NCI-H748 (cell line): ENCODE data around the gene CDKL5.
A peak's percentile ranks its signal among the peaks of the same experiment; 100 is the strongest.
"Not testable (repeated sequence)": the region's sequence is repeated elsewhere in the genome, so short reads cannot be mapped to it uniquely, and the experiment has no call there.

Experiments used
- DNase-seq: peaks from one replicate; lab custom pipeline; 2025; ENCODE audit not compliant: unreplicated experiment; lab: John Stamatoyannopoulos, UW

The CDKL5 gene

DNA sequence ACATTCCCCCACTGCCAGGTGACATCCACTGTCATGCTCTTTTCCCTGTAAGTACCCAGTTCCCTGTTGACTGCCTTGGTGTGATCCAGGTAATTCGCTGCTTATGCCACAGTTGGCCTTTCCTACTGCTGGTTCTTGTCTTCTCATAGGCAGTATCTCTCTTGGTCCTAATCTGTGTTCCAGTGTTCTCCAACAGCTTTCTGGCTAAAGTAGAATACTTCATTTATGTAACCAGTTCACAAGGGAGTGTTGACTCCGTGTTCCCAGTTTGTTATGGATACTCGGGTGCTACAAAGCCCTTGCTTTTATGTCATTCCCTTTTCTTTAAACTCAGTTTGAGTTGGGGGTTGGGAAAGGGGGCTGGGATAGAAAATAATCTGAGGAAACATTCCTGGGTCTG is 148.1 kb downstream of the CDKL5 start:
- DNase-seq, result no peak

DNA sequence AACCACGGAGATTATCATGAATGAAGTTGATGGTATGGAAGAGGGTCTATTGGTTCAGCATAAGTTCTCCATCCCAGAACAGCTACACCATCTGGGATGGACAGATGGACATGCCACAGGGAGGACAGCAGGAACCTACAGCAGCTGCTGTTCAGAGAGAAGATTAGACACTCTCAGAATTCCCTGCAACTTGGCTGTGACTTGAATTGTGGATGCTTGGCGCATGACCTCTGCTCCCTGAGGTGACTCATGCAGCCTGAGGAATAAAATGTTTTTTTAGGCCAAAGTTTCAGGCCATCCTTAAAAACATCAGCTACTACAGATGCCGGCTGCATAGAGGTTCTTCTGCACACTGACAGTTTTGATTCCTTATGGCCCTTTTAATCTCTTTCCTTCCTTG is 149.2 kb downstream of the CDKL5 start:
- DNase-seq, result no peak

DNA sequence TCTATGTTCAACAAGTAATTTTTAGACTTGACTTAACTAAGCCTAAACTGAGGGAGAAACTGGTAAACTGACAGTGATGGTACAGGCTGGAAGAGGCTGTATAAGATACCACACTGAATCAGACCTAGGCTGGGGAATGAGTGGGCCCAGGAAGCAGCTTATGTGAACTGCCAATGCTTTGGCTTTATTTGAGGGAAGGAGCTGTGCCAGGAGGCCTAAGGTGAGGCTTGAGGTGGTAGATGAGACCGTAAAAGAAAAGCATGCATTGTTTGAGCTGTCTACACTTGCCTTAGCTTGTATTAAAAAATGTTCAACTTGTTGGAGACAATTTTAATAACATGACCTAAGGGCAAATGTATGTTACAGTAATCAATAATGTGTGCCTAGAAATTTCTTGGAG is 150.3 kb downstream of the CDKL5 start:
- DNase-seq, result no peak

DNA sequence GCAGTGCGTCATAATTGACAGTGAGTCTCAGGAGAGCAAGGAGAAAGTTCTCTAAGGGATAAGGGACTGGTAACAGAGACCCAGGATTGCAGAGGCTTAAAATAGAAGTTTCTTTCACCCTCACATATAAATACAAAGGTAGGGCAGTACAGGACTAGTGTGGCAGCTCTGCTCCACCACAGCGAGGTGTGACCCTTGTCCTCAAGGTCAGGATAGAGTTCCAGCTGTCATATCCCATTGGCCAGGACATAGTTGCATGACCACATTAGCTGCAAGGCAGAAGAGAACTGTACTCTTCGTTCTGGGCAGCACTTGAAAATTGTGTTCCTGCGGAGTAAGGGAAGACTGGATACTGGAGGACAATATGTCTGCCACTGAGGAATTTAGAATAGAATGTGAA is 152.0 kb downstream of the CDKL5 start:
- no peak for DNase-seq

DNA sequence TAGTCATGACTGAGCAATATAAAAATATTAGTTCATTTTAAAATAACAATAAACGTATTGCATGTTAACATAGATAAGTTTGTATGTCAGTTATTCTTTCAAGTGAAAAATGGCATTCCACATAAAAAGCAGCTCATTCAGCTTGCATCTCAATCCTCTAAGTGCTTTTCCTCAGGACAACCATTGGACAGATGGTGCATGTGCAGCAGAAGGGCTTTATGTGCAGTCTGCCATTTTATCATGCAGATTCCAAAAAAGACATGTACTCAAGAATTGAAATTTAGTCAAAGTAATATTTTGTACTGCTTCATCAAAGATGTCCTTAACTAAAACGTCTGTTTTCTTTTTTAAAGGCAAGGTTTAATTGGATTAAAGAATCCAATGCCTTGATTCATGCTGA is 153.1 kb downstream of the CDKL5 start:
- no peak for DNase-seq

DNA sequence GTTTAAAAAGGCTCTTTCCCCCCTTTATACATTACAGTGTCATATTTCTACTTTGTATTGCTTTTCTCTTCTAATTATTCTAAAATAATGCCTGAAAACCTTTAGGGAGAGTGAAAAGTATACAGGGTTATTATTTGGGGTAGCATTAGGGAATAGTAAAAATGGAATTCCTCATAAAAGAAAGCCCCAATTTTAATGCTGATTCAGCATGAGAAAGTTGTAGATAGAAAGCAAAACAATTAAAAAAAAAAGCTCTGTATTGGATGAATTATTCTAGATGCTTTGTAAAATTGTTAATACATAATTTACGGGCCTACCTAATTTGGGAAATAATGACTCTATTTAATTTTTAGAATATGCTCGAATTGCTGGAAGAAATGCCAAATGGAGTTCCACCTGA is 154.1 kb downstream of the CDKL5 start:
- no peak for DNase-seq

DNA sequence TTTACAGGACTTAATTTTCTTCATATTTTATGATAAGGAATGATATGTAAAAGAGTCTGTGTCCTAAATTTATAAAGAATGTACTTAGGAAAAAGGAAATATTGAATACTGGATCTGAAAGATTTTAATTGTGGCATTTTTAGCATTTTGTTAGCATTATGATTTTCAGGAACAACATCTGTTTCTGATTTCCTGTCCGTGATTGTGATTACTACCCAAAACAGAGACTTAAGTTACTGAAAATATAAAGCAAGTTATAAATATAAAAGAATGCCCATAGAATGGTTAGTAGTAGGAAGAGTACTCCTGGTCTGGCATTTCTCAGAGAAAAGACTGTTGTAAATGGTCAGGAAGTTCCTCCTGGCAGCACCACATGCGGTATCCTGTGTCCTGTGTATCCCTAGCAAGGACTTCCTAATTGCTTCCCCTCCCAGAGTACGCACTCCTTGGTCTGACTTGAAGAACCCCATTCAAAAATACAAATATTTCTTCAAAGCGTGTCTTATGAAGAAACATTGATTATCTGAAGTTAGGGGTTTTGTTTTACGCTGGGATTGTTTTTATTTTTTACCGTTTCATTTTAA is 157.6 kb downstream of the CDKL5 start:
- no peak for DNase-seq

DNA sequence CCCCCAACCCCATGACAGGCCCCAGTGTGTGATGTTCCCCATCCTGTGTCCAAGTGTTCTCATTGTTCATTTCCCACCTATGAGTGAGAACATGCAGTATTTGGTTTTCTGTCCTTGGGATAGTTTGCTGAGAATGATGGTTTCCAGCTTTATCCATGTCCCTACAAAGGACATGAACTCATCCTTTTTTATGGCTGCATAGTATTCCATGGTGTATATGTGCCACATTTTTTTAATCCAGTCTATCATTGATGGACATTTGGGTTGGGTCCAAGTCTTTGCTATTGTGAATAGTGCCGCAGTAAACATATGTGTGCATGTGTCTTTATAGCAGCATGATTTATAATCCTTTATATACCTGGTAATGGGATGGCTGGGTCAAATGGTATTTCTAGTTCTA is 163.9 kb downstream of the CDKL5 start:
- DNase-seq, result not testable (repeated sequence)

DNA sequence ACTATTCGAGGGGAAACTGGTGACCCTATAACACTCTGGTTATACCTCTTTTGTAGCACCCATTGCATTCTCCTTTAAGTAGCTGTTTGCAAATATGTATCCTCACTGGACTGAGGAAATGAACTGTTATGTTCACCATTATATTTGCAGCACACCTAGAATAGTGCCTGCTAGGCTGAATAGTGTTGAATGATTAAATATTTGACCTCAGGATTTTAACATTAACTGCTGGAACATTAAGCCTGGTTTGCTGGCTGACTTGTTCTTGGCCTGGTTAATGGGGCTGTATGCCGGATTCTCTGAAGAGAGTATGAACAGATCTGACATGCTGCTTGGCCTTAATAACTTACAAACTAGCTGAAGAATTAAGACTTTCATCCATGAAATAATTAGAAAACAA is 166.4 kb downstream of the CDKL5 start:
- DNase-seq, result no peak

DNA sequence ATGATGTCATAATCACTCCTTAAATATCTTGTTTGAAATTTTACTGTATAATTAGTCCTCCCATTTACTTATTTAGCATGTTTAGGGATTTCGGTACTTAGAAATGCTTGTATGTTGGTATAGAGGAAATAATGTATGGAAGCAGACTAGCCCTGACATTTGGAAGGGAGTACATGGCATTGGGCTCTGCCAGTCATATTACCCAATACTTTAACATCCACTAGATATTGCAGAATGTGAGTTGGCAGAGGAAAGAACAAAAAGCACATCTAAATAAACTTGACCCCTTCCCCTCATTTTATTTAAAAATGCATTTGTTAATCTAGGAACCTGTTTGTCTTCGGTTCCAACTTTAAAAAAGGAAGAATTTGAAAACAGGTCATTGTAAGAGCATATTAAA is 168.7 kb downstream of the CDKL5 start:
- no peak for DNase-seq

DNA sequence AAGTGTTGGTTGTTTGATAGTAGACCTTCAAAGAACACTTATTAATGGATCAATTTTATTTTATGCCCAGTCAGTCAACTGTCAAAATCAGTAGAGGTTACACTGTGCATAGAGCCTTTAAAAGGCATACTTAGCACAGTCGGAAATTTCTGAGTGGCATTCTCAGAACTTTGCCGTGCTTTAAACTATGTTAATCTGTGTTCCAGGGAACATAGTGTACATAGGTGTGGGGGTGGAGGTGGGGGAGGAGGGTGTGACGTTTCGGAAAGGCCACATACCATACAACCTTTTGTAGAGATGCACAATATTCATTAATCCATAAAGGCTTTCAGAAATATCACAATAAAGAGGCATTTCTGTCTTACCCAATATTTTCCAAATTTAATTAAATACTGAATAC is 170.7 kb downstream of the CDKL5 start:
- DNase-seq, result no peak

DNA sequence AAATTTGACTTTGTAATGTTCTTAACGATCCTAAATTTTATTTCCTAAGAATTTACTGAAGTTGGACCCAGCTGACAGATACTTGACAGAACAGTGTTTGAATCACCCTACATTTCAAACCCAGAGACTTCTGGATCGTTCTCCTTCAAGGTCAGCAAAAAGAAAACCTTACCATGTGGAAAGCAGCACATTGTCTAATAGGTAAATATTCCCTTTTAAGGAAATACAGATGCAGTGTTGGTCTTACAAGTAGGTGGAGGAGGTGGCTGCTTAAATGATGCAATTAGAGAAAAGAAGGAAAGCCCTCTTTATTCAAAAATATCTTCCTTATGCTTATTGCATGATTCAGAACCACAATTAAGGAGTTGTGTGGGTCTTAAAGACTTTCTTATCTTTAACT is 173.0 kb downstream of the CDKL5 start:
- DNase-seq, result no peak

DNA sequence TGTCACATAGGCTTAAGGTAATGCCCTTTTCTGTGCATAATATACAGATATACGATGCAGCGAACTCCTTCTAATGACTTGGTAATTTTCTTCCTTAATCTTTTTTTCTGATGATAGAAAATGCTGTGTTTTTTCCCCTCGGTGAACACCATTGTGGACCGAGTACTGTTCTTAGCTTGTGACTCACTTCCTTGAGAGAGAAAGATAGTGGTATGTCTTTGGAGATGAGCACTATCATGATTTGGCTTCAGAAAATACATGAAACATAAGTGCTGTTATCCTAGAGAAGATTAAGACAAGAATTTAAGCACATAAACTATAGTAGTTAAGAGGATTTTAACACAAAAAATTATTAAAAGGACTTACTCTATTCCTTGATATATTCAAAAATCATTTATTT is 182.6 kb downstream of the CDKL5 start:
- no peak for DNase-seq

DNA sequence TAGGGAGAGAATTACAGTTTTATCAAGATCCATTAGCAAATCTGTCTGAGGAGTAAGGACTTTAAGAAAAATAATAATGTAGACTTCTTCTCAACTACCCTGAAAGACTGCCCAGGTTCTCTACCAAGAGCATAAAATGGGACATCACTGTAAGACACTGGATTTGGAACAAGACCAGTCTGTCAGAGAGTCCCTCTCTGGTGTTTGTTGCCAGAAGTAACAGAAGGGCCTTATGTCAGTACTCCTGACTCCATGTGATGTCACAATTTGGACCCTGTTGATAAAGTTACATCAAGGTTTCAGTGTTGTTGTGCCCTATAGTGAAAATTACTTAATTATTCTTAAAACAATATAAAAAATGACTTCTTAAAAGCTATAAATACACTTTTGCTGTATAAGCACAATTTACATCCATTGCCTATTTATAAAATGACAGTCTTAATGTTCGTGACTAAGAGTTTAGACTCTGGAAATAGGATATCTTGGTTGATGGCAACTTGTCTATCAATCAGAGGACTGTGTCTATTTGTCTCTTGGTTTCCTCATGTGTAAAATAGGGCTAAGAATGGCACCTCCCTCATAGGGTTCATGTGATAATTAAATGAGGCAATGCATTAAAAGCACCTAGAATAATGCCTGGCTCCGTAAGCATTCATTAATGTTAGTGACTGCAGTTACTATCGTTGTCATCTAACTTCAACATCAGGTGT is 188.7 kb downstream of the CDKL5 start:
- DNase-seq, result no peak

DNA sequence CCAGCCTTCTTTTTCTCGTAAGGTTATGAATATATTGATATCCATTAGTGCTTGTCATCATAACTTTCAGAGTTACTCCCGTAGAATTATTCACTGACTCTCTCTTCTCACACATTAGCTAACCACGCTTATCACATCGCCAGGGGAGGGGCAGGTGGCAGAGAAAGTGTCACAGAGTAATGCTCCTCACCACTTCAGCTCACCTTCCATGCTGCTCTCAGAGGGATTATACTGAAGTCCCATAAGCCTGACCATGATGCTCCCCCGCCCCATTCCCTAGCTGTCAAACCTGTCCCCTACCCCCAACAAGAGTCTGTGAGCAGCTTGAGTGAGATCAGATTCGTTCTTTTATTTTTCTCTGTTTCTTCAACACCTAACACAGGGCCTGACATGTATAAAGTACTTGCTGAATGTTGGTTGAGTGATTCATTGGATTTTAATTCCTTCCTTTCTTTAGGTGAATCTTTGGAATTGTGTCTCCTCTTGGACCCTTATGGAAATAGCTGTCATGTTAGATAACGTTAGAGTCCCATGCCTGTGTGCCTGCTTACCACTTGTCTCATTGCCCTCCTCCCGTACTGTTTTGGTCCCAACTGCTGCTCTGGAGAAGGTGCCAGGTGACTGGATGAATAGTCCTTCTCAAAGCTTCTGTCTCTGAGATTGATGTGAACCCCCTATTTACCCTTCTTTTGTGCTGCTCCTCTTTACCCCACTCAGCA is 191.4 kb downstream of the CDKL5 start:
- DNase-seq, result no peak

DNA sequence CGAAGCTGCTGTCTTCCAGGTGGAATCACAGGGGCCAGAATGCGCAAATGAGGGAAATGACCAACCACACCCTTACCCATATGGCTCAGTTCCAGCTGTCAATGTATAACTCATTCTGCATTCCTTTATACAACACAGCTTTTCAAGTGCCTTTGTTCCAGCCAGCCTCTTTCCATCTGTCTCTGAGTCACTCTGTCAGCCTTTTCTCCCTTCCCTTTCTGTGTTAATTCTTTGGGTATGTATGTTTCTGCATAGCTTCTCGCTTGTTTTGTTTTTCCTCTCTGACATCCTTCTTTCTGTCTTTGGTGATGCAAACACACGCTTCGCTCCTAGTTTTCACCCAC is 192.0 kb downstream of the CDKL5 start:
- DNase-seq, result peak; percentile 42

DNA sequence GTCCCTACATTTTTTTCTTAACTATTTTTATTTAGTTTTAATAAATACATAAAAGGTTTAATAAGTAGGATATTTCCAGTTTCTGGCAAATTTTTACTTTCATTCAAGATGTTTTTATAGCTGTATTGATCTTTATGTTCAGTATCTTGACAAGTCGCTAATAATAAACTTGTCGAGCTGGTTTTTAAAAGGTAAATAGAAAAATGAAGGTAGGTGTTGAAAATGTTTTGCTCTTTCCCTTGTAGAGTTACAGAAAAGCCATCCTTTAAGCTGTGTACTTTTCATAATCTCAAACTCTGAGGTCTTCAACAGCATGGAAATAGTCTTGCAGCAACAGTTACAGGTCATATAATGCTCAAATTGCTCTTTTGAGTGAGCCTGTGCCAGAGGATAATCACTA is 193.9 kb downstream of the CDKL5 start:
- DNase-seq, result no peak

DNA sequence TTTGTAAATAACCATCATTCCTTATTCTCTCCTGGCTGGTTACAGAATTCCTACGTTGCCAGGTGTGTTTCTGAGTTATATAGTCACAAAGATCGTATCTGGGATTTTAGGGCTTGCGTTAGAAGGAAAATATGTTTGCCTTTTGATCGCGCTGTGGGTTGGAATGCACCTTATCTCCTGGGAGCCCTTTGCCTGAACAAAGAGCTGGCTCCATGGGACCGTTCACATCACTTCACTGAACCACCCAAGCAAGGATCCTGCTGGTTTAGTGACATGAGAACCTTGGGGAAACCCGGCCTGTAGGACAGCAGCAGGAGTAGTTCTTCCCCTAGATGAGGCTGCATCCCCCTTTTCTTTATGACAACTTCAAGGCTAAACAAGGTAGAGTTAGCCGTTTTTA is 194.9 kb downstream of the CDKL5 start:
- DNase-seq, result no peak

DNA sequence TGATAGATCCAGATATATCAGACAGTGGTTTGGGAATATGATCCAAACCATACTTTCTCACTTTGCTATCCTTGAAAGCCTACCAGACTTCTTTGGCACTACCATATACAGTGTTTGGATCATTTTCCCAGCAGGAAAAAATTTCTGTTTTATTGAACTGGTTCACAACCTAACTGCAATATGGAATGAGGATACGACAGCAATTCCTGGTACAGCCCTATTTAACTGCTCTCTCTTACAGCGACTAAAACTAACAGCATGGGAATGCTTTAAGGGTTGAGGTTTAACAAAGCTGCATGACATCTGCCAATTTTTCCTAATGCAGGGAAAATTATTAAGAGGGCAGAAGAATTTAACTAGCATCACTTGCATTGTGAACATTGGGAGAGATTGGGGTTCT is 199.2 kb downstream of the CDKL5 start:
- DNase-seq, result no peak

DNA sequence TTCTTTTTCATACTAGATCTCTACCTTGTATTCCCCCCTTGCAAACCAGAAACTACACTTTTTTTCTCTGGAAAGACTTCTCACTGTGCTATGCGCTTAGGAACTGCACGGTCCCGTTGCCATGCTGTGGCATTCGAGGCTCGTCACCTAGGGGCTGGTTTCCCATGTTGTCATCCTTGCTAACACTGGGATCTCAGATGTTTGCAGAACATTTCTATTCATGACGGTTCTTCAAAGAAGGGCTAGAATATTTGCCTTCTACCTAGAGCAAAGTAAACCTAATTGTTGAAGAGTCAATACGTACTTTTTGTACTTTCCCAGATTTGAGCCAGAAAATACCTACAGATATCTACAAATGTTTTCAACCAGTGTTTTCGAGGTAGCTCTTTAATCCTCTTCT is 205.5 kb downstream of the CDKL5 start:
- no peak for DNase-seq

DNA sequence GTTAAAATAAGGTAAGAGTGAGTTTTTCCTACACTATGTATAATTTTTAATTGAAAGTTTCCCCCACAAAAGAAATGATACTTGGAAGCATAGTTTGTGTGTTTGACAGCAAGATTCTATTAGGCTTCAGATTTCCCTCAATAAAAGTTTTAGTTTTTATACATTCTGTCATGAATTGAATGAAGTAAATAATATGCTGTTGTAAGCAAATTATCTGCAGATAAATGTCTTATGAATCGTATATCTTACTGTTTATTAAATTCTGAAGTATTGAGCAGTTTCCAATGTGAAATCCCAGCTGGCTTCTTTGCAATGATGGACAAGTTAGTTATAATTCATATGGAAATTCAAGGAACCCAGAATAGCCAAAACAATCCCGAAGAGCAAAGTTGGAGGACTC is 213.0 kb downstream of the CDKL5 start:
- no peak for DNase-seq

DNA sequence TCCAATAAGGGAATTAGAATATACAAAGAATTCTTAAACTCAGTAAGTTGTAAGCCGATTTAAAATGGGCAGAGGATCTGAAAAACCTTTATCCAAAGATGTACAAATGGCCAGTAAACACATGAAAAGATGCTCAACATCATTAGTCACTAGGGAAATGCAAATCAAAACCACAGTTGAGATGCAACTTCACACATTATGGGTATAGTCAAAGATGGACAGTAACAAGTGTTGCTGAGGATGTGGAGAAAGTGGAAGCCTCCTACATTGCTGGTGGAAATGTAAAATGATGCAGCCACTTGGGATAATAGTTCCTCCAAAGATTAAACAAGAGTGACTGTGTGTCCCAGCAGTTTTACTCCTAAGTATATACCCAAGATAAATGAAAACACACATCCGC is 213.9 kb downstream of the CDKL5 start:
- DNase-seq, result no peak

DNA sequence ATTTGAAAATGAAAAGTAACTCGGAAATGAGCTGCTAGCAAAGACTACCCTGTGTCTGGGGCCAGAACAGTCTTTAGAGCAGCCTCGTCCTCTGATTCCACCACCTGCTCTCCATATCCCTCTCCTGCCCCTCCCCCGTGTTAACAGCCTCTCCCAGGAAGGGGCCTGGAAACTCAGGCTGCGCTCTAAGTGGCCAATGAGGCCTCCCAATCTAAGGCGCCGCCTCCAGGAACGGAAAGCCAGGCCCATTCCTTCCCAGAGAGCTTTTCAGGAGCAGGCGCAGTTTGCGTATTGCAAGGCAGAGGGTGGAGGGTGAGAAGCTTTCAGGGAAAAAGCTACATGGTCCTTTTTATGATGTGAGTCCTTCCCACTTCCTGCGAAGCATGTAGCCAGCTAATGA is 215.3 kb downstream of the CDKL5 start:
- peak; percentile 24 for DNase-seq
